Smooth muscle cell (in vitro differentiated cells): ENCODE data around the gene CDH4. TPM values are rescaled to one million over a fixed set of nuclear protein-coding genes. Genes with fewer than 3 reads are reported as not detected.

ENCODE experiments used
- DNase-seq: peaks from one replicate; lab custom pipeline; 2025; ENCODE audit not compliant: unreplicated experiment; lab: John Stamatoyannopoulos, UW
- H2AFZ ChIP-seq: fragments of 200-600 bp; sonication (generic); 2 replicates; pipeline ENCODE4 v1.6.0; 2016; ENCODE audit warnings: antibody characterized with exemption, low read depth, mild to moderate bottlenecking
- H3F3A ChIP-seq: fragments of 200-600 bp; sonication (generic); 2 replicates; pipeline ENCODE4 v1.6.0; 2017; ENCODE audit warnings: antibody characterized with exemption, low read depth
- H3K27ac ChIP-seq: fragments of 200-600 bp; sonication (generic); 2 replicates; pipeline ENCODE4 v1.5.1; 2016; ENCODE audit warnings: low read depth, mild to moderate bottlenecking
- H3K27me3 ChIP-seq: fragments of 200-600 bp; sonication (generic); 2 replicates; pipeline ENCODE4 v1.6.1; 2016; ENCODE audit warnings: low read depth, mild to moderate bottlenecking
- H3K36me3 ChIP-seq: fragments of 200-600 bp; sonication (generic); 2 replicates; pipeline ENCODE4 v1.5.1; 2016; ENCODE audit warnings: low read depth
- H3K4me1 ChIP-seq: fragments of 200-600 bp; sonication (generic); 2 replicates; pipeline ENCODE4 v1.5.1; 2016; ENCODE audit warnings: low read depth
- H3K4me2 ChIP-seq: fragments of 200-600 bp; sonication (generic); 2 replicates; pipeline ENCODE4 v1.6.0; 2016; ENCODE audit warnings: mild to moderate bottlenecking
- H3K4me3 ChIP-seq: fragments of 200-600 bp; sonication (generic); 2 replicates; pipeline ENCODE4 v1.5.1; 2016; ENCODE audit warnings: mild to moderate bottlenecking
- H3K79me2 ChIP-seq: fragments of 200-600 bp; sonication (generic); 2 replicates; pipeline ENCODE4 v1.6.0; 2016; ENCODE audit warnings: low read depth, mild to moderate bottlenecking
- H3K9ac ChIP-seq: fragments of 200-600 bp; sonication (generic); 2 replicates; pipeline ENCODE4 v1.6.0; 2016; ENCODE audit warnings: low read depth
- H3K9me3 ChIP-seq: fragments of 200-600 bp; sonication (generic); replicated peaks from 2 replicates; pipeline ENCODE4 v1.5.1; 2016; ENCODE audit warnings: low read depth
- H4K20me1 ChIP-seq: fragments of 200-600 bp; sonication (generic); 2 replicates; pipeline ENCODE4 v1.6.0; 2016; ENCODE audit warnings: low read depth
- WGBS: methylation state at CpG from one replicate; pipeline ENCODE4 v1.1.7; 2016; ENCODE audit warnings: low lambda C conversion rate; 5-methylcytosine and 5-hydroxymethylcytosine counted together
- polyA plus RNA-seq: library from polyadenylated mRNA; unstranded; fragments of >200 nt; fragmentation: Nextera tagmentation; extraction: Ambion mirVana; gene quantifications from 2 replicates; pipeline ENCODE4 v1.2.1, GENCODE V29; 2016
- total RNA-seq: library from RNA; depleted of rRNA; stranded (reverse); fragments of >200 nt; gene quantifications from 2 replicates; pipeline ENCODE4 v1.2.3, GENCODE V29; 2014
- TF ChIP-seq, protein P1 (sequence below): fragments of 200-600 bp; sonication (generic); IDR thresholded peaks from 2 replicates; pipeline ENCODE4 v1.5.1; 2017; ENCODE audit warnings: borderline replicate concordance, mild to moderate bottlenecking, antibody characterized with exemption; ENCODE audit not compliant: insufficient read depth, poor library complexity, severe bottlenecking

Gene CDH4
- total and polyA plus RNA-seq, 2 experiments from 2014 or later = 0.03 to 0.04 TPM

DNA sequence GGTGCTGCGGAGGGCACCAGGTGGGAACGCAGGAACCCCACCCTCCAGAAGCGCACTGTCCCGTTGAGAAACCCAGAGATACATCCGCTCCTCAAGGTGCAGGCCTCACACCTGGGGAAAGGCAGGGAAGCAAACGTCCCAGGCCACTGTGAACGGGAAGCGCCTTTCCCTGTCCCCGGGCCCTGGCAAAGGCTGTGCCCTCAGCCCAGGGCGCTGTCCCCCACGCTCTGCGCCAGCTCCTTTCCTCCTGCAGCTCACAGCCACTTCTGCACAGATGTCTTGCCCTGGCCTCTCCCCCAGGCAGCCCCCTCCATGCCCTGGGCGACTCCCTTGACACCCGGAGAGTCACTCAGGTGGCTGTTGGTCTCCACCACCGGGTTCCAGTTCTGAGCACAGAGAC is 609.8 kb downstream of the CDH4 start:
- Histone ChIP-seq H2AFZ (no peak overlapping the region), H3K4me2 (no peak overlapping the region), H3K27me3 (peaks cover 4% of the 10 kb centered on the region), H3K27ac (no peak overlapping the region), H3K4me1 (no peaks in the 10 kb centered on the region), H3K9ac (no peak overlapping the region), H3K4me3 (no peak overlapping the region), H3K36me3 (no peaks in the 10 kb centered on the region), H4K20me1 (no peaks in the 10 kb centered on the region), H3K9me3 (no peaks in the 10 kb centered on the region), H3F3A (no peaks in the 10 kb centered on the region), H3K79me2 (no peaks in the 10 kb centered on the region)
- 95% methylated on average over 15 of the region's 15 CpGs for WGBS
- TF ChIP-seq, protein P1, sequence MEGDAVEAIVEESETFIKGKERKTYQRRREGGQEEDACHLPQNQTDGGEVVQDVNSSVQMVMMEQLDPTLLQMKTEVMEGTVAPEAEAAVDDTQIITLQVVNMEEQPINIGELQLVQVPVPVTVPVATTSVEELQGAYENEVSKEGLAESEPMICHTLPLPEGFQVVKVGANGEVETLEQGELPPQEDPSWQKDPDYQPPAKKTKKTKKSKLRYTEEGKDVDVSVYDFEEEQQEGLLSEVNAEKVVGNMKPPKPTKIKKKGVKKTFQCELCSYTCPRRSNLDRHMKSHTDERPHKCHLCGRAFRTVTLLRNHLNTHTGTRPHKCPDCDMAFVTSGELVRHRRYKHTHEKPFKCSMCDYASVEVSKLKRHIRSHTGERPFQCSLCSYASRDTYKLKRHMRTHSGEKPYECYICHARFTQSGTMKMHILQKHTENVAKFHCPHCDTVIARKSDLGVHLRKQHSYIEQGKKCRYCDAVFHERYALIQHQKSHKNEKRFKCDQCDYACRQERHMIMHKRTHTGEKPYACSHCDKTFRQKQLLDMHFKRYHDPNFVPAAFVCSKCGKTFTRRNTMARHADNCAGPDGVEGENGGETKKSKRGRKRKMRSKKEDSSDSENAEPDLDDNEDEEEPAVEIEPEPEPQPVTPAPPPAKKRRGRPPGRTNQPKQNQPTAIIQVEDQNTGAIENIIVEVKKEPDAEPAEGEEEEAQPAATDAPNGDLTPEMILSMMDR = no peak
- no peak for DNase-seq

DNA sequence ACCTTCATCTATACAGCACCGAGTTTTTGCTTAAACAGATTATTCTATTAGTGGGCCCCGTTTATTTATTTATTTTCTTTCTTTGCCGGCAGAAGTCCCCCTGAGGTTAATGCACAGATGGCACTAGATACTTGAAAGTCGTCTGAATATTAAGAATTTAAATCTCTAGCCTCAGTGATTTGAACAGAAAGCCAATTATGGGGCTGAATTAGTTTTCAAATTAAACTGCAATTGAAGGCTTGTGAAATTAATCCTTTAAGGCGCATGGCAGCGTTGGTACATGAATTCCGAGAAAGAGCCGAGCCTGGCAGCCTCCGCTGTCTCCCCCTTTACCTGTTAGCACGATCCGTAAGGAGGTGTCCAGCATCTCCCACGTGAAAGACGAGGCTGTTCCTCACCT is 610.8 kb downstream of the CDH4 start:
- WGBS = 83% methylated on average over 13 of the region's 13 CpGs
- TF ChIP-seq, protein P1 = no peak

DNA sequence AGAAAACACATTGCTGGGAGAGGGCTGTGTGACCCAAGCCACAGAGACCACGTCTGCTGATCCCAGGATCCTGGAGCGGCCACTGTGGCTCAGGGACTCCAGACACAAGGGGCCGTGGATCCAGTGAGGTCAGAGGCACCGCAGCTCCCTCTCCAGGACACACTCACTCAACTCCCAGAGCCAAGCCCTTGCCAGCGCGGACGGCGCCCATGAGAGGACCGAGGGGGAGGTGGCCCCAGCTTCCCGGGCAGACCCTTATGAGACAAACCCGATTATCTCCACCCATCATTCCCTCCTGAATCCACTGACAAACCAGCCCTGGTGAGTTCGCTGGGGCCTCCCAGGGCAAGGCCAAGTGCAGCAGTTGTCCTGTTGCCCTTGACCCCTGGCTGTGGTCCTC is 612.4 kb downstream of the CDH4 start:
- Histone ChIP-seq H3K27me3 (peaks cover under 1% of the 10 kb centered on the region), H2AFZ (no peak overlapping the region), H3K9me3 (no peaks in the 10 kb centered on the region), H3K27ac (no peak overlapping the region), H4K20me1 (no peaks in the 10 kb centered on the region), H3F3A (no peaks in the 10 kb centered on the region), H3K4me2 (no peak overlapping the region), H3K9ac (no peak overlapping the region), H3K4me1 (no peaks in the 10 kb centered on the region), H3K4me3 (no peak overlapping the region), H3K79me2 (no peaks in the 10 kb centered on the region), H3K36me3 (no peaks in the 10 kb centered on the region)
- TF ChIP-seq, protein P1 = no peak
- 91% methylated on average over 12 of the region's 12 CpGs for WGBS
- DNase-seq = no peak

More for the DNA sequence above, 610.8 kb downstream of the CDH4 start:
- DNase-seq = no peak
- H3K4me2 ChIP-seq = no peak overlapping the region
- no peaks in the 10 kb centered on the region for H3K9me3 ChIP-seq
- no peaks in the 10 kb centered on the region for H3F3A ChIP-seq
- H4K20me1 ChIP-seq = no peaks in the 10 kb centered on the region
- no peak overlapping the region for H2AFZ ChIP-seq
- no peaks in the 10 kb centered on the region for H3K4me1 ChIP-seq
- no peak overlapping the region for H3K27ac ChIP-seq
- no peaks in the 10 kb centered on the region for H3K36me3 ChIP-seq
- no peaks in the 10 kb centered on the region for H3K79me2 ChIP-seq
- H3K9ac ChIP-seq = no peak overlapping the region
- no peak overlapping the region for H3K4me3 ChIP-seq
- H3K27me3 ChIP-seq = peaks cover 4% of the 10 kb centered on the region

DNA sequence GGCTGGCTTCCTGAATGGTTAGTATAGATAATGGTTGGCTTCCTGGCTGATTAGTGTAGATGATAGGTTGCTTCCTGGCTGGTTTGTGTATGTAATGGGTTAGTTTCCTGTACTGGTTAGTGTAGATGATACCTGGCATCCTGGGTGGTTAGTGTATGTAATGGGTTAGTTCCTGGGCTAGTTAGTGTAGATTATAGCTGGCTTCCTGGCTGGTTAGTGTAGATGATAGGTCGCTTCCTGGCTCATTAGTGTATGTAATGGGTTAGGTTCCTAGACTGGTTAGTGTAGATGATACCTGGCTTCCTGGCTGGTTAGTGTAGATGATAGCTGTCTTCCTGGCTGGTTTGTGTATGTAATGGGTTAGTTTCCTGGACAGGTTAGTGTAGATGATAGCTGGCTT is 613.3 kb downstream of the CDH4 start:
- Histone ChIP-seq H4K20me1 (no peaks in the 10 kb centered on the region), H3K36me3 (no peaks in the 10 kb centered on the region), H3K4me1 (no peaks in the 10 kb centered on the region)

More for the DNA sequence above, 613.3 kb downstream of the CDH4 start:
- no peak overlapping the region for H2AFZ ChIP-seq
- TF ChIP-seq, protein P1 = no peak
- H3K4me2 ChIP-seq = no peak overlapping the region
- H3K79me2 ChIP-seq = no peaks in the 10 kb centered on the region
- H3K27ac ChIP-seq = no peak overlapping the region
- H3K9ac ChIP-seq = no peak overlapping the region
- H3K27me3 ChIP-seq = no peaks in the 10 kb centered on the region
- no peaks in the 10 kb centered on the region for H3K9me3 ChIP-seq
- no peak overlapping the region for H3K4me3 ChIP-seq
- H3F3A ChIP-seq = no peaks in the 10 kb centered on the region
- WGBS = 80% methylated on average over 1 of the region's 1 CpG
- no peak for DNase-seq
